GM12875 (cell line): ENCODE data around the gene SLC5A11.

Experiments
- H3K4me3 ChIP-seq: one replicate; pipeline ENCODE4 v1.5.1; 2011; ENCODE audit warnings: low read depth, low read length, control low read depth
- CTCF ChIP-seq: IDR thresholded peaks from 2 replicates; pipeline ENCODE4 v1.5.1; 2011; ENCODE audit warnings: low read depth, mild to moderate bottlenecking, control low read depth, inconsistent platforms, low read length, moderate library complexity, borderline replicate concordance; ENCODE audit not compliant: insufficient read depth

Gene SLC5A11

GRCh38 chr16:24815021-24815420 lies 30.7 kb upstream of the SLC5A11 start:
- H3K4me3 ChIP-seq = no peak overlapping the region
- no peak for TF ChIP-seq CTCF

GRCh38 chr16:24816688-24817087 lies 29.1 kb upstream of the SLC5A11 start:
- no peak overlapping the region for H3K4me3 ChIP-seq
- no peak for TF ChIP-seq CTCF

GRCh38 chr16:24819462-24820040 lies 26.2 kb upstream of the SLC5A11 start:
- H3K4me3 ChIP-seq = no peak overlapping the region
- no peak for TF ChIP-seq CTCF

GRCh38 chr16:24820522-24820921 lies 25.2 kb upstream of the SLC5A11 start:
- TF ChIP-seq CTCF = no peak
- H3K4me3 ChIP-seq = no peak overlapping the region

- no peak overlapping the region for H3K4me3 ChIP-seq
- TF ChIP-seq CTCF = no peak
Measured at GRCh38 chr16:24821129-24821528, 24.6 kb upstream of the SLC5A11 start.

- no peak for TF ChIP-seq CTCF
Measured at GRCh38 chr16:24822542-24822941, 23.2 kb upstream of the SLC5A11 start.

GRCh38 chr16:24822974-24823373 lies 22.8 kb upstream of the SLC5A11 start:
- H3K4me3 ChIP-seq = no peak overlapping the region
- TF ChIP-seq CTCF = no peak

More at GRCh38 chr16:24822542-24822941, 23.2 kb upstream of the SLC5A11 start:
- no peak overlapping the region for H3K4me3 ChIP-seq
